Ishikawa (cell line): ENCODE data around the gene LYSMD3.

Experiments used
- CREB1 ChIP-seq: IDR thresholded peaks from 2 replicates; pipeline ENCODE4 v1.6.1; 2012; ENCODE audit warnings: low read depth
- EGR1 ChIP-seq: IDR thresholded peaks from 2 replicates; pipeline ENCODE4 v1.6.1; 2012
- EP300 ChIP-seq: IDR thresholded peaks from 2 replicates; pipeline ENCODE4 v1.6.1; 2012; ENCODE audit warnings: borderline replicate concordance
- FOXM1 ChIP-seq: IDR thresholded peaks from 2 replicates; pipeline ENCODE4 v1.6.1; 2012; ENCODE audit warnings: low read depth, borderline replicate concordance
- RAD21 ChIP-seq: IDR thresholded peaks from 2 replicates; pipeline ENCODE4 v1.6.1; 2012; ENCODE audit warnings: low read depth
- REST ChIP-seq: IDR thresholded peaks from 2 replicates; pipeline ENCODE4 v1.6.1; 2012; ENCODE audit warnings: low read depth, mild to moderate bottlenecking
- TAF1 ChIP-seq: IDR thresholded peaks from 2 replicates; pipeline ENCODE4 v1.6.1; 2012; ENCODE audit warnings: low read depth, mild to moderate bottlenecking
- TCF12 ChIP-seq: IDR thresholded peaks from 2 replicates; pipeline ENCODE4 v1.6.1; 2012; ENCODE audit warnings: low read depth
- TEAD4 ChIP-seq: IDR thresholded peaks from 2 replicates; pipeline ENCODE4 v1.6.1; 2012
- YY1 ChIP-seq: IDR thresholded peaks from 2 replicates; pipeline ENCODE4 v1.6.1; 2012; ENCODE audit warnings: low read depth
- TF ChIP-seq, protein P1 (sequence below): IDR thresholded peaks from 2 replicates; pipeline ENCODE4 v1.6.1; 2012

DNA sequence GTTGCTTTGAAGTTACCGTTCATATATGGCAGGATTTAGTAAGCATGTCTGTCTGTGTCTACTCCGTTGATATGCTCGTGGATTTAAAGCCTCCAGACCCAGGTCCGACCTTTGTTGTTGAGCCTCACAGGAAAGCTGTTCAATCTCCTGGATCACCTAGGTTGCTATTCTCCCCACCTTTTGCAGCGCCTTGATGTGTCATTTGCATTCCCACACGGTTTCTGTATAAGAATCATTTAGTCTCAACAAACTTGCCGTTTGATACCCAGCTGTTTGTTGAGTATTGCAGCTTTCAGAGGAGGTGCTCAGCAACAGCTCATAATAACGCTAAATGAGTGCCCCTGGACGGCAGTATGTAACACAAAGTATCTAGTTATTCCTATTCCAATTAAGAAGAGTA lies 28.0 kb upstream of the LYSMD3 start:
- no peak for TF ChIP-seq TAF1
- TF ChIP-seq CREB1 = no peak
- no peak for TF ChIP-seq FOXM1
- TF ChIP-seq YY1 = no peak
- no peak for TF ChIP-seq EP300
- no peak for TF ChIP-seq TCF12
- TF ChIP-seq RAD21 = no peak
- no peak for TF ChIP-seq TEAD4
- TF ChIP-seq, protein P1, sequence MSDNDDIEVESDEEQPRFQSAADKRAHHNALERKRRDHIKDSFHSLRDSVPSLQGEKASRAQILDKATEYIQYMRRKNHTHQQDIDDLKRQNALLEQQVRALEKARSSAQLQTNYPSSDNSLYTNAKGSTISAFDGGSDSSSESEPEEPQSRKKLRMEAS = no peak
- no peak for TF ChIP-seq EGR1
- TF ChIP-seq REST = no peak
